H1 (cell line): ENCODE measurements around the gene PLXND1. TPM values are rescaled to one million over a fixed set of nuclear protein-coding genes. Genes with fewer than 3 reads are reported as not detected.
A peak's percentile ranks its signal among the peaks of the same experiment; 100 is the strongest.

ENCODE experiments used
- CTCF ChIA-PET: fragments of 300-600 bp; sonication (Branson Sonifier 250); formaldehyde crosslinking; loops from one replicate; lab custom pipeline; 2021; ENCODE audit not compliant: partially characterized antibody; lab: Charles Lee
- POLR2A ChIA-PET: fragments of 300-600 bp; sonication (Branson Sonifier 250); formaldehyde crosslinking; loops from one replicate; lab custom pipeline; 2021; ENCODE audit warnings: inconsistent platforms; ENCODE audit not compliant: partially characterized antibody; lab: Charles Lee
- DNase-seq, 2 experiments: peaks; one replicate each; pipeline versions ENCODE4 v3.0.0 to v3.0.0-alpha.2; 2010 to 2022; ENCODE audit warnings: low spot score in 2 of 2, low read depth in 1 of 2, mixed read lengths in 1 of 2
- FAIRE-seq: peaks from 2 replicates; lab custom pipeline; 2011; peaks lifted over from hg19 to GRCh38; lab: Jason Lieb, UNC
- H2AFZ ChIP-seq: 2 replicates; pipeline ENCODE4 v1.8.1; 2012; ENCODE audit warnings: low read length, inconsistent platforms
- H2AK5ac ChIP-seq: 2 replicates; pipeline ENCODE4 v1.6.1; 2013; ENCODE audit warnings: low read depth, low read length
- H2BK120ac ChIP-seq: replicated peaks from 2 replicates; pipeline ENCODE3; 2013; ENCODE audit warnings: low read depth, low read length, inconsistent platforms
- H2BK12ac ChIP-seq: 2 replicates; pipeline ENCODE4 v1.6.1; 2013; ENCODE audit warnings: low read depth, low read length
- H2BK15ac ChIP-seq: 2 replicates; pipeline ENCODE4 v1.6.1; 2013; ENCODE audit warnings: low read length
- H2BK20ac ChIP-seq: 2 replicates; pipeline ENCODE4 v1.6.1; 2013; ENCODE audit warnings: low read length
- H2BK5ac ChIP-seq: 2 replicates; pipeline ENCODE4 v1.6.1; 2013; ENCODE audit warnings: low read depth, low read length
- H3K14ac ChIP-seq: 2 replicates; pipeline ENCODE4 v1.6.1; 2013; ENCODE audit warnings: inconsistent platforms; ENCODE audit not compliant: insufficient read length
- H3K18ac ChIP-seq: 2 replicates; pipeline ENCODE4 v1.6.1; 2013; ENCODE audit warnings: low read length; ENCODE audit errors: extremely low read depth
- H3K23ac ChIP-seq: 2 replicates; pipeline ENCODE4 v1.6.1; 2013; ENCODE audit warnings: inconsistent platforms; ENCODE audit not compliant: insufficient read length
- H3K23me2 ChIP-seq: 2 replicates; pipeline ENCODE4 v1.6.1; 2013; ENCODE audit warnings: low read depth, low read length
- H3K27ac ChIP-seq: 2 replicates; pipeline ENCODE4 v1.6.1; 2011; ENCODE audit warnings: low read depth, low read length, inconsistent platforms
- H3K27me3 ChIP-seq, 4 experiments: replicated peaks in 1 of 4; 1 replicate in 1 of 4; 2 replicates in 3 of 4; pipeline versions ENCODE4 v1.6.1 to v1.8.1; 2011 to 2013; ENCODE audit warnings: low read length in 3 of 4, mild to moderate bottlenecking in 3 of 4, inconsistent platforms in 2 of 4, mixed read lengths in 2 of 4, moderate library complexity in 1 of 4; ENCODE audit not compliant: control insufficient read depth in 3 of 4, insufficient read depth in 3 of 4; ENCODE audit errors: extremely low read depth in 1 of 4
- H3K36me3 ChIP-seq, 4 experiments: 2 replicates each; pipeline versions ENCODE4 v1.6.1 to v1.8.1; 2011 to 2013; ENCODE audit warnings: mild to moderate bottlenecking in 4 of 4, low read length in 3 of 4, moderate library complexity in 2 of 4, control low read depth in 1 of 4, inconsistent platforms in 1 of 4; ENCODE audit not compliant: insufficient read depth in 4 of 4, control insufficient read depth in 2 of 4
- H3K4ac ChIP-seq: replicated peaks from 2 replicates; pipeline ENCODE3; 2013; ENCODE audit warnings: low read length, low read depth, mixed read lengths, inconsistent platforms; ENCODE audit not compliant: insufficient read length
- H3K4me1 ChIP-seq, 4 experiments: replicated peaks in 1 of 4; 1 replicate in 1 of 4; 2 replicates in 3 of 4; pipeline versions ENCODE4 v1.6.1 to v1.8.1; 2011 to 2013; ENCODE audit warnings: low read length in 3 of 4, inconsistent platforms in 2 of 4, mixed read lengths in 1 of 4; ENCODE audit not compliant: insufficient read depth in 4 of 4, control insufficient read depth in 3 of 4
- H3K4me2 ChIP-seq, 2 experiments: 2 replicates each; pipeline versions ENCODE4 v1.6.1 to v1.8.1; 2011 to 2013; ENCODE audit warnings: low read depth in 2 of 2, low read length in 2 of 2, control low read depth in 1 of 2, inconsistent platforms in 1 of 2, mild to moderate bottlenecking in 1 of 2; ENCODE audit not compliant: insufficient read depth in 1 of 2
- H3K4me3 ChIP-seq, 4 experiments: fragments of 200-600, 300-600 bp in 1 of 4; sonication (generic), shearing (Covaris generic), sonication (Bioruptor Twin) in 1 of 4; 2 replicates each; pipeline versions ENCODE4 v1.5.1 to v1.8.1; 2011 to 2016; ENCODE audit warnings: low read length in 4 of 4, low read depth in 3 of 4, control low read depth in 2 of 4, inconsistent platforms in 2 of 4, mild to moderate bottlenecking in 2 of 4, mixed read lengths in 1 of 4, moderate library complexity in 1 of 4; ENCODE audit not compliant: insufficient read depth in 2 of 4; ENCODE audit errors: extremely low read depth in 1 of 4
- H3K56ac ChIP-seq: replicated peaks from 2 replicates; pipeline ENCODE3; 2013; ENCODE audit warnings: low read depth, mild to moderate bottlenecking, mixed read lengths, low read length, inconsistent platforms; ENCODE audit not compliant: insufficient read length
- H3K79me1 ChIP-seq: 2 replicates; pipeline ENCODE4 v1.6.1; 2013; ENCODE audit warnings: low read depth, low read length, control low read depth
- H3K79me2 ChIP-seq, 2 experiments: 2 replicates each; pipeline versions ENCODE4 v1.6.1 to v1.8.1; 2012 to 2013; ENCODE audit warnings: low read length in 2 of 2, mild to moderate bottlenecking in 2 of 2, inconsistent platforms in 1 of 2; ENCODE audit not compliant: insufficient read depth in 2 of 2, control insufficient read depth in 1 of 2
- H3K9ac ChIP-seq, 4 experiments: replicated peaks in 1 of 4; 1 replicate in 1 of 4; 2 replicates in 3 of 4; pipeline versions ENCODE4 v1.6.1 to v1.8.1; 2011 to 2013; ENCODE audit warnings: low read depth in 3 of 4, low read length in 3 of 4, control low read depth in 2 of 4, mild to moderate bottlenecking in 2 of 4, moderate library complexity in 2 of 4, inconsistent platforms in 1 of 4; ENCODE audit errors: extremely low read depth in 1 of 4
- H3K9me3 ChIP-seq, 2 experiments: 2 replicates each; pipeline versions ENCODE4 v1.6.1 to v1.8.1; 2012 to 2013; ENCODE audit warnings: mild to moderate bottlenecking in 2 of 2, moderate library complexity in 2 of 2, control low read depth in 1 of 2, inconsistent platforms in 1 of 2, low read depth in 1 of 2, low read length in 1 of 2, mixed read lengths in 1 of 2; ENCODE audit not compliant: insufficient read depth in 2 of 2
- H4K20me1 ChIP-seq, 2 experiments: replicated peaks in 1 of 2; 2 replicates each; pipeline versions ENCODE3 to v1.8.1; 2011 to 2013; ENCODE audit warnings: inconsistent platforms in 2 of 2, low read length in 2 of 2, mild to moderate bottlenecking in 1 of 2; ENCODE audit not compliant: insufficient read depth in 2 of 2, control insufficient read depth in 1 of 2
- H4K5ac ChIP-seq: 2 replicates; pipeline ENCODE4 v1.6.1; 2013; ENCODE audit warnings: low read length, low read depth, mixed read lengths, inconsistent platforms; ENCODE audit not compliant: insufficient read length
- H4K8ac ChIP-seq: 2 replicates; pipeline ENCODE4 v1.8.0; 2013; ENCODE audit warnings: mild to moderate bottlenecking, moderate library complexity, low read length, inconsistent platforms; ENCODE audit not compliant: insufficient read depth; ENCODE audit errors: extremely low read depth
- H4K91ac ChIP-seq: replicated peaks from 2 replicates; pipeline ENCODE3; 2013; ENCODE audit warnings: low read length, mixed read lengths, inconsistent platforms; ENCODE audit not compliant: insufficient read length
- BACH1 ChIP-seq: IDR thresholded peaks from 2 replicates; pipeline ENCODE4 v1.6.1; 2012; ENCODE audit warnings: low read length, improper control_type of control experiment
- BRCA1 ChIP-seq: IDR thresholded peaks from 2 replicates; pipeline ENCODE4 v1.6.1; 2012; ENCODE audit warnings: low read depth, low read length, improper control_type of control experiment
- EGR1 ChIP-seq: IDR thresholded peaks from 2 replicates; pipeline ENCODE4 v1.6.1; 2011; ENCODE audit warnings: low read depth, low read length, borderline replicate concordance
- EP300 ChIP-seq, 2 experiments: IDR thresholded peaks; 1 replicate in 1 of 2; 2 replicates in 1 of 2; pipeline ENCODE4 v1.6.1; 2011 to 2012; ENCODE audit warnings: low read depth in 2 of 2, low read length in 2 of 2, mild to moderate bottlenecking in 2 of 2, borderline replicate concordance in 1 of 2, inconsistent platforms in 1 of 2, moderate library complexity in 1 of 2
- GABPA ChIP-seq: IDR thresholded peaks from 2 replicates; pipeline ENCODE4 v1.6.1; 2011; ENCODE audit warnings: mild to moderate bottlenecking, low read length, moderate library complexity, borderline replicate concordance; ENCODE audit not compliant: insufficient read depth
- HDAC6 ChIP-seq: IDR thresholded peaks from one replicate; pipeline ENCODE4 v1.7.1; 2012; ENCODE audit warnings: low read depth, mild to moderate bottlenecking, inconsistent platforms, low read length, moderate library complexity
- POLR2AphosphoS5 ChIP-seq: IDR thresholded peaks from 2 replicates; pipeline ENCODE4 v1.6.1; 2011; ENCODE audit warnings: low read depth, low read length
- SIN3A ChIP-seq, 2 experiments: IDR thresholded peaks in 1 of 2; conservative IDR thresholded peaks in 1 of 2; 2 replicates each; pipeline ENCODE4 v1.6.1; 2011 to 2012; ENCODE audit warnings: low read length in 2 of 2, improper control_type of control experiment in 1 of 2, low read depth in 1 of 2, mild to moderate bottlenecking in 1 of 2
- USF2 ChIP-seq: IDR thresholded peaks from 2 replicates; pipeline ENCODE4 v1.6.1; 2011; ENCODE audit warnings: low read length, improper control_type of control experiment
- WGBS, 2 experiments: shearing (Covaris generic) in 1 of 2; methylation state at CpG; one replicate each; pipeline versions ENCODE4 v1.1.6 to v1.1.7; 2013 to 2015; ENCODE audit warnings: low lambda C conversion rate in 2 of 2, mixed read lengths in 2 of 2, inconsistent platforms in 1 of 2, low coverage in 1 of 2, missing lambda C conversion rate in 1 of 2; ENCODE audit not compliant: insufficient replicate concordance in 2 of 2, insufficient coverage in 1 of 2, insufficient read length in 1 of 2; ENCODE audit errors: extremely low coverage in 1 of 2, missing lambda C conversion rate in 1 of 2; 5-methylcytosine and 5-hydroxymethylcytosine counted together
- polyA plus RNA-seq, 7 experiments: library from polyadenylated mRNA; depleted of rRNA in 3 of 7; stranded (reverse) in 5 of 7; unstranded in 2 of 7; fragments of >200 nt in 5 of 7; fragments of 200-250 nt in 2 of 7; gene quantifications; 1 replicate in 5 of 7; 2 replicates in 1 of 7; 4 replicates in 1 of 7; pipeline versions ENCODE4 v1.2.1 to v1.2.3, GENCODE V29; 2011 to 2013; ENCODE audit warnings: missing spikeins in 2 of 7, mixed read lengths in 2 of 7
- total RNA-seq: library from RNA; stranded (reverse); fragmentation: NEBNext Ultra II Directional; extraction: Animal tissue kit (Norgen Biotek cat#: 25700); gene quantifications from 2 replicates; pipeline ENCODE4 v1.2.1, GENCODE V29; 2021

Gene PLXND1
- total and polyA plus RNA-seq, 2 of the 8 experiments (the other 6 are each of a cell fraction or from before 2014, with no cell fraction given) = 17.7 to 66.4 TPM

GRCh38 chr3:129585949-129586657 is 20.4 kb downstream of the PLXND1 start:
- Histone ChIP-seq H4K5ac (no peak overlapping the region), H4K8ac (0 out of 2 replicates have a peak overlapping the region, but pooled peaks have one; percentile 35), H3K79me1 (peaks cover 6% of the 10 kb centered on the region), H3K4me1 (peaks cover 0 to 5% (median 2%) of the 10 kb centered on the region in 4 experiments; a peak in 2 of 7 replicates), H4K91ac (no peak overlapping the region), H2BK15ac (no peak overlapping the region), H2BK12ac (no peak overlapping the region), H3K79me2 (peaks cover 0 to 5% of the 10 kb centered on the region in 2 experiments; a peak in 1 of 4 replicates), H3K27ac (no peak overlapping the region), H3K56ac (no peak overlapping the region), H3K4me3 (no peak overlapping the region), H2BK5ac (peak overlapping the region; percentile 35; the same call in 1 of the 2 replicates), H3K4ac (no peak overlapping the region), H3K4me2 (no peak overlapping the region), H2BK20ac (no peak overlapping the region), H2BK120ac (no peak overlapping the region), H2AK5ac (no peak overlapping the region), H3K23ac (no peak overlapping the region), H4K20me1 (peaks cover 0 to 2% of the 10 kb centered on the region in 2 experiments), H3K36me3 (no peaks in the 10 kb centered on the region), H3K27me3 (no peaks in the 10 kb centered on the region), H2AFZ (no peak overlapping the region), H3K9ac (no peak overlapping the region), H3K23me2 (no peaks in the 10 kb centered on the region), H3K9me3 (no peaks in the 10 kb centered on the region), H3K18ac (no peak overlapping the region), H3K14ac (no peak overlapping the region)
- 96% methylated on average over 21 of the region's 27 CpGs; no CpG with 5 or more reads in 1 of the 2 experiments for WGBS, 2 experiments
- DNase-seq (no peak), FAIRE-seq (no peak)
- CTCF ChIA-PET = interaction anchor here (0.8 to 1.9 kb wide), 3 partner anchors 9 to 19 kb away, joined by 3 to 7 read pairs (median 4); no protein-coding TSS in a partner anchor
- TF ChIP-seq BACH1 = no peak
- no peak for TF ChIP-seq EP300 (IDR thresholded peaks at IDR 0.05; ENCODE audit: borderline replicate concordance in 1 of 2, low read depth in 2 of 2, low read length in 2 of 2)
- TF ChIP-seq BRCA1 = no peak
- TF ChIP-seq USF2 = no peak
- TF ChIP-seq SIN3A (conservative IDR thresholded peaks at IDR 0.05 in 1 of 2, IDR thresholded peaks at IDR 0.05 in 1 of 2; ENCODE audit: low read depth in 1 of 2, low read length in 2 of 2) = no peak
- TF ChIP-seq HDAC6 = no peak
- no peak for TF ChIP-seq EGR1
- no peak for TF ChIP-seq POLR2AphosphoS5
- no peak for TF ChIP-seq GABPA
- POLR2A ChIA-PET = no interaction called here
